Muscle layer of duodenum (tissue), 2 donors: ENCODE measurements around the gene PLK2.

Experiments
- H3K27ac ChIP-seq: one replicate; pipeline ENCODE4 v1.7.0; 2013; ENCODE audit warnings: mild to moderate bottlenecking, low read length
- H3K27me3 ChIP-seq: one replicate; pipeline ENCODE4 v1.7.0; 2013; ENCODE audit warnings: low read depth, mild to moderate bottlenecking, control low read depth, low read length
- H3K36me3 ChIP-seq, 2 donors: one replicate each; pipeline ENCODE4 v1.7.0; 2013; ENCODE audit warnings: low read length in 2 of 2, control low read depth in 1 of 2, mild to moderate bottlenecking in 1 of 2; ENCODE audit not compliant: insufficient read depth in 2 of 2, control insufficient read depth in 1 of 2
- H3K4me1 ChIP-seq, 2 donors: one replicate each; pipeline ENCODE4 v1.7.0; 2013; ENCODE audit warnings: low read length in 2 of 2, mild to moderate bottlenecking in 2 of 2, control low read depth in 1 of 2, moderate library complexity in 1 of 2; ENCODE audit not compliant: insufficient read depth in 2 of 2, control insufficient read depth in 1 of 2
- H3K4me3 ChIP-seq, 2 donors: one replicate each; pipeline ENCODE4 v1.7.0; 2013; ENCODE audit warnings: low read length in 2 of 2, low read depth in 1 of 2, mild to moderate bottlenecking in 1 of 2
- H3K9me3 ChIP-seq, 2 donors: one replicate each; pipeline ENCODE4 v1.7.0; 2013; ENCODE audit warnings: low read length in 2 of 2, control low read depth in 1 of 2, mild to moderate bottlenecking in 1 of 2; ENCODE audit not compliant: control insufficient read depth in 1 of 2
- donor health status: healthy.

The PLK2 gene

GRCh38 chr5:58460002-58460731 lies at the start of gene PLK2:
PLK2 (minus strand) TSS chr5:58460086; CDS start chr5:58459959, 127 bp downstream.
- Histone ChIP-seq H3K27me3 (no peaks in the 10 kb centered on the region), H3K27ac (peak within 1 kb of the TSS; percentile 75), H3K9me3 (no peaks in the 10 kb centered on the region), H3K4me3 (peak within 1 kb of the TSS; percentile 87 to 91), H3K4me1 (peaks cover 5 to 9% of the 10 kb centered on the region in 2 donors), H3K36me3 (peaks cover 13 to 17% of the 10 kb centered on the region in 2 donors)

DNA sequence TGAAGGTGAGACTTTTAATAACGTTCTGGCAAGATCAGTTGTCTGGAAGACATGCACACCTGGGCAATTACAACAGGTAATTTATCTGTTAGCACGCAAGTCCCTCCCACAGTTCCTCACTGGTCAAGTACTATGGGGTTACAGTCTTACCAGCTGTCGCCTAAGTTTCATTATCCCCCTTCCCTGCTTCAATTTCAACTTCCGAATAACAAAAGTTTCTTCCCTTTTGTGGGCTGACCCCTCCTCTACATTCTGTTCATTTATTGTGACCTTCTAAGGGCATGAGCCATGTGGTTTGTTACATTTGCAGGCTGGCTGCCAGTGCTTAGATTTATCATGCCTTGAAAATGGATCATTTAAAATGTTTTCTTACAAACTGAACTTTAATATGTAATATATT lies 47.8 kb upstream of the PLK2 start:
- no peak overlapping the region for H3K27ac ChIP-seq
- H3K4me1 ChIP-seq, result no peaks in the 10 kb centered on the region
- H3K4me3 ChIP-seq, result no peak overlapping the region
- H3K36me3 ChIP-seq, result no peaks in the 10 kb centered on the region
- no peaks in the 10 kb centered on the region for H3K9me3 ChIP-seq
- H3K27me3 ChIP-seq, result no peaks in the 10 kb centered on the region

- Histone ChIP-seq H3K36me3 (no peaks in the 10 kb centered on the region), H3K4me1 (no peaks in the 10 kb centered on the region), H3K4me3 (no peak overlapping the region), H3K27ac (no peak overlapping the region), H3K27me3 (no peaks in the 10 kb centered on the region), H3K9me3 (no peaks in the 10 kb centered on the region)
Observed at GRCh38 chr5:58505971-58506640, 46.2 kb upstream of the PLK2 start.

DNA sequence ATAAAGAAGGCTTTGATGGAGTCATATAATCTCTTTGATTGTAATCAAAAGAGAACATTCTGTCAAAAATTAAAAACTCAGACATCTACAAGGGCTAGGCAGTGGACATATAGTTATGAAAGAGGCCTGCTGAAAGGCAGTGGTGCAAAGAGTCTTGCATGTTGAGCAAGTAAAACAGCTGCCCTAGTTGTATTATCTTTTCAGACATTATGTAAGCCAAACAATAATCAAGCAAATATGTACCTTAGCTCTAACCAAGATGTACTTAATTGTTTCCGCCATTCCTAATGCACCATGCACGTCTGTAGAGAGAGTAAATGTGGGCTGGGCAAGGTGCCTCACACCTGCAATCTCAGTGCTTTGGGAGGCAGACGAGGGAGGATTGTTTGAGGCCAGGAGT lies 45.6 kb upstream of the PLK2 start:
- Histone ChIP-seq H3K9me3 (no peaks in the 10 kb centered on the region), H3K27me3 (no peaks in the 10 kb centered on the region), H3K36me3 (no peaks in the 10 kb centered on the region), H3K4me3 (no peak overlapping the region), H3K27ac (no peak overlapping the region), H3K4me1 (no peaks in the 10 kb centered on the region)

DNA sequence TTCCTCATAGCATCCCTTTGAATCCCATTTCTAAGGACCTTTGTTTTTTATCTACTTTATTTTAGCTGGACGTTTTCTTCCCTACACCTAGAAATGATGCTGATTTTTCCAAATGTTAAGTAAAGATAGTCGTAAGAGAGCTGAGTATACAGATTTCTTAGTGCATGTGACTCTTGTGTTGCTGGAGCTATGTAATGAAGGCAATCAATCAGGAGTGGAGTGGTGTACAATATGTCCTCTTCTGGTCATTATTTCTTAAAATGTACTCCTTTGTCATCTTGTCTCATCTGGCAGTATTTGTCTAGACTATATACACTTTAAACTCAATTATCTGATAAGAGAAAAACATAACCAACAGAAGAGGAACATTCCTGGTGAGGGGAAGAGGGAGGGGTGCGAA lies 44.9 kb upstream of the PLK2 start:
- Histone ChIP-seq H3K36me3 (no peaks in the 10 kb centered on the region), H3K4me3 (no peak overlapping the region), H3K27ac (no peak overlapping the region), H3K4me1 (no peaks in the 10 kb centered on the region), H3K27me3 (no peaks in the 10 kb centered on the region), H3K9me3 (no peaks in the 10 kb centered on the region)

DNA sequence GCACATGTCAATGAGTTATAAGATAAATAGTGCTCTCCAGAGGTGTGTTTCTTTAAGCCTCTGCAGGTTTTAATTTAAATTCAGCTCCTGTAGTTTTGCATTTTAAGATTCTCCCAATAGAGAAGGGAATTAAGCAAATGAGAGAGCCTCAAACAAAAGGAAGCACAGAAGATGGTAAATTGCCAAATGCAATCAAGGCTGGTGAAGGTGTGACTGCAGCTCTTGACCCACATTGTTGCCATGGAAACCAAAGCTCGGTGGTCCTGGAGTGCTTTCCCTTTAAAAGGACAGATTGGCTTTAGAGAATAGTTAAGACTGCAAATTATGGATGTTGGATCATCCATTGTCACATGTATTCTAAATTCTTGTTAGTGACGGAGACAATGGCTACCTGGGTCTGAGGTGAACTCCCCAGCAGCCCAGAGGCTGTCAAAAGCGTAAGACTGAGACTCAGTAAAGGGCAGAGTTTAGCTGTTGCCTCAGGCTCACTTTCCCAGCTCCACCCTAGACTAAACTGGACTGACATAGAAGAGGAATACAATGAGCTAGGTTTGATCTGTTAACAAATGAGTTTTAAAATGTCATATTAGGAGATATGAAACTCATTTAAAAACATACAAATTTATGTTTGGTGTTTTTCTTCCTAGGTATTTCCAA lies 43.6 kb upstream of the PLK2 start:
- H3K27ac ChIP-seq, result no peak overlapping the region
- no peaks in the 10 kb centered on the region for H3K36me3 ChIP-seq
- no peak overlapping the region for H3K4me3 ChIP-seq

GRCh38 chr5:58501778-58502417 lies 42.0 kb upstream of the PLK2 start:
- no peaks in the 10 kb centered on the region for H3K27me3 ChIP-seq
- no peaks in the 10 kb centered on the region for H3K4me1 ChIP-seq
- no peaks in the 10 kb centered on the region for H3K9me3 ChIP-seq
- no peak overlapping the region for H3K27ac ChIP-seq
- H3K4me3 ChIP-seq, result no peak overlapping the region
- no peaks in the 10 kb centered on the region for H3K36me3 ChIP-seq

More for the DNA sequence above, 43.6 kb upstream of the PLK2 start:
- Histone ChIP-seq H3K4me1 (no peaks in the 10 kb centered on the region), H3K9me3 (no peaks in the 10 kb centered on the region), H3K27me3 (no peaks in the 10 kb centered on the region)

DNA sequence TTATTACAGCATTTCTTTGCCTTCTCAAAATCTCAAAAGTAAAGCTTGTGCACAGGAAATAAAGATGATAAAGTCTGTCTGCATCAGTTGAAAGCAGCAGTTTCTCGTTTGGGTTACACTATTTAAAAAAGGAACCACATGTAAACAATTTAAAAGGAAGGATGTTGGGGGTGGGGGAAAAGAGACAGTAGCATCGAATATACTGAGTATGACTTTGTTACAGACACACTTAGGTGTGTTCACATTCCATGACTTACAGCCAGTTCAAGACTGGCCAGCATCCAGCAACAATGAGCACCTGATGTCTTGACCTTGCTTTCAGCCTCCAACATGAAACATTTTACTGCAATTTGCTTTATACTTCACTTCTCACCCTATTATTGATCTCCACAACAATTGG lies 40.1 kb upstream of the PLK2 start:
- no peaks in the 10 kb centered on the region for H3K9me3 ChIP-seq
- no peak overlapping the region for H3K27ac ChIP-seq
- no peak overlapping the region for H3K4me3 ChIP-seq
- no peaks in the 10 kb centered on the region for H3K4me1 ChIP-seq
- no peaks in the 10 kb centered on the region for H3K27me3 ChIP-seq
- no peaks in the 10 kb centered on the region for H3K36me3 ChIP-seq

- Histone ChIP-seq H3K36me3 (no peaks in the 10 kb centered on the region), H3K4me1 (no peaks in the 10 kb centered on the region), H3K27ac (no peak overlapping the region), H3K4me3 (no peak overlapping the region), H3K9me3 (no peaks in the 10 kb centered on the region), H3K27me3 (no peaks in the 10 kb centered on the region)
Observed at GRCh38 chr5:58499231-58499630, 39.3 kb upstream of the PLK2 start.

- no peak overlapping the region for H3K27ac ChIP-seq
- H3K4me1 ChIP-seq, result no peaks in the 10 kb centered on the region
- H3K27me3 ChIP-seq, result no peaks in the 10 kb centered on the region
- no peaks in the 10 kb centered on the region for H3K36me3 ChIP-seq
- no peaks in the 10 kb centered on the region for H3K9me3 ChIP-seq
- H3K4me3 ChIP-seq, result no peak overlapping the region
Observed at GRCh38 chr5:58498340-58498942, 38.6 kb upstream of the PLK2 start.

- Histone ChIP-seq H3K4me1 (no peaks in the 10 kb centered on the region), H3K4me3 (no peak overlapping the region), H3K27ac (no peak overlapping the region), H3K9me3 (no peaks in the 10 kb centered on the region), H3K36me3 (no peaks in the 10 kb centered on the region), H3K27me3 (no peaks in the 10 kb centered on the region)
Observed at GRCh38 chr5:58497921-58498320, 38.0 kb upstream of the PLK2 start.
